ENCODE data around the gene CXorf65. TPM values are rescaled to one million over a fixed set of nuclear protein-coding genes. Genes with fewer than 3 reads are reported as not detected.

Gene CXorf65
- total RNA-seq, 1 experiment from 2014 or later, result not detected

DNA sequence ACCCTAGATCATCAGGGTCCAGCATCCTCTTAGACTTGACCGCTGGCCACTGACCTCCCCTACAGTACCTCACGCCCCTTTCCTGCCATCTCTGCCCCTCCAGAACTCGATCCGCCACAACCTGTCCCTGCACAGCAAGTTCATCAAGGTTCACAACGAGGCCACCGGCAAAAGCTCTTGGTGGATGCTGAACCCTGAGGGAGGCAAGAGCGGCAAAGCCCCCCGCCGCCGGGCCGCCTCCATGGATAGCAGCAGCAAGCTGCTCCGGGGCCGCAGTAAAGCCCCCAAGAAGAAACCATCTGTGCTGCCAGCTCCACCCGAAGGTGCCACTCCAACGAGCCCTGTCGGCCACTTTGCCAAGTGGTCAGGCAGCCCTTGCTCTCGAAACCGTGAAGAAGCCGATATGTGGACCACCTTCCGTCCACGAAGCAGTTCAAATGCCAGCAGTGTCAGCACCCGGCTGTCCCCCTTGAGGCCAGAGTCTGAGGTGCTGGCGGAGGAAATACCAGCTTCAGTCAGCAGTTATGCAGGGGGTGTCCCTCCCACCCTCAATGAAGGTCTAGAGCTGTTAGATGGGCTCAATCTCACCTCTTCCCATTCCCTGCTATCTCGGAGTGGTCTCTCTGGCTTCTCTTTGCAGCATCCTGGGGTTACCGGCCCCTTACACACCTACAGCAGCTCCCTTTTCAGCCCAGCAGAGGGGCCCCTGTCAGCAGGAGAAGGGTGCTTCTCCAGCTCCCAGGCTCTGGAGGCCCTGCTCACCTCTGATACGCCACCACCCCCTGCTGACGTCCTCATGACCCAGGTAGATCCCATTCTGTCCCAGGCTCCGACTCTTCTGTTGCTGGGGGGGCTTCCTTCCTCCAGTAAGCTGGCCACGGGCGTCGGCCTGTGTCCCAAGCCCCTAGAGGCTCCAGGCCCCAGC, 5.7 kb downstream of the CXorf65 start:
- Histone ChIP-seq H3K27me3 (ENCODE audit: low read length) (no peaks in the 10 kb centered on the region), H3K4me1 (ENCODE audit: low read length) (peaks cover 16% of the 10 kb centered on the region), H3K4me2 (ENCODE audit: low read depth, low read length, poor library complexity, severe bottlenecking) (no peak overlapping the region), H3K9me2 (replicated peaks; ENCODE audit: insufficient read depth, low read length) (no peaks in the 10 kb centered on the region), H3K36me3 (ENCODE audit: insufficient read depth, low read length) (no peaks in the 10 kb centered on the region), H4K20me1 (ENCODE audit: insufficient read depth, low read depth, low read length) (no peaks in the 10 kb centered on the region), H3K9ac (ENCODE audit: low read length) (no peak overlapping the region), H2AFZ (ENCODE audit: low read length) (no peak overlapping the region), H3K79me2 (ENCODE audit: low read length) (no peaks in the 10 kb centered on the region), H3K4me3 (ENCODE audit: low read length) (no peak overlapping the region), H3K27ac (ENCODE audit: low read length) (no peak overlapping the region), H3K9me3 (ENCODE audit: low read length) (no peaks in the 10 kb centered on the region)
- no peak for DNase-seq

DNA sequence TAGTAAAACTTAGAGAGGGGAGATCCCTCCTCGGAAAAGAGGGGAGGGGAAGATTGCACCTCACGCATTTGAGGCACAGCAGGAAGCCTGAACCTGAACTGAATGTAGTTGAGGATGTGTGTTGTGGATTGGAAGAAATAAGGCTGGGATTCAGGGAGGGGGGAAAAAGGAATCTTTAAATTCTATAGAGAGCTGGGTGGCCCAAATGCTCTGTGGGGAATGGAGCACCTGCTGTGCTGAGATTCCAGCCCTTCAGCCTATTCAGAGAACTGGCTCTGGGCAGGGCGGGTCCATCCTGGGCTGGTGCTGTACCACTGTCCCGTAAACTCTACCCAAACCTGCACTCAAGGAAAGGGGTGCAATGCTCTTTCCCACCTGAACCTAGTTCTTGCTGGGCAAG, 6.8 kb downstream of the CXorf65 start:
- DNase-seq, result no peak
- H3K27ac ChIP-seq (ENCODE audit: low read length), result no peak overlapping the region
- H3K36me3 ChIP-seq (ENCODE audit: insufficient read depth, low read length), result no peaks in the 10 kb centered on the region
- H3K79me2 ChIP-seq (ENCODE audit: low read length), result no peaks in the 10 kb centered on the region
- no peaks in the 10 kb centered on the region for H3K9me3 ChIP-seq (ENCODE audit: low read length)
- H3K9ac ChIP-seq (ENCODE audit: low read length), result no peak overlapping the region
- no peak overlapping the region for H3K4me2 ChIP-seq (ENCODE audit: low read depth, low read length, poor library complexity, severe bottlenecking)
- no peaks in the 10 kb centered on the region for H4K20me1 ChIP-seq (ENCODE audit: insufficient read depth, low read depth, low read length)
- H3K27me3 ChIP-seq (ENCODE audit: low read length), result no peaks in the 10 kb centered on the region
- H3K4me3 ChIP-seq (ENCODE audit: low read length), result no peak overlapping the region
- H3K4me1 ChIP-seq (ENCODE audit: low read length), result peaks cover 23% of the 10 kb centered on the region
- H2AFZ ChIP-seq (ENCODE audit: low read length), result no peak overlapping the region
- H3K9me2 ChIP-seq (replicated peaks; ENCODE audit: insufficient read depth, low read length), result no peaks in the 10 kb centered on the region

DNA sequence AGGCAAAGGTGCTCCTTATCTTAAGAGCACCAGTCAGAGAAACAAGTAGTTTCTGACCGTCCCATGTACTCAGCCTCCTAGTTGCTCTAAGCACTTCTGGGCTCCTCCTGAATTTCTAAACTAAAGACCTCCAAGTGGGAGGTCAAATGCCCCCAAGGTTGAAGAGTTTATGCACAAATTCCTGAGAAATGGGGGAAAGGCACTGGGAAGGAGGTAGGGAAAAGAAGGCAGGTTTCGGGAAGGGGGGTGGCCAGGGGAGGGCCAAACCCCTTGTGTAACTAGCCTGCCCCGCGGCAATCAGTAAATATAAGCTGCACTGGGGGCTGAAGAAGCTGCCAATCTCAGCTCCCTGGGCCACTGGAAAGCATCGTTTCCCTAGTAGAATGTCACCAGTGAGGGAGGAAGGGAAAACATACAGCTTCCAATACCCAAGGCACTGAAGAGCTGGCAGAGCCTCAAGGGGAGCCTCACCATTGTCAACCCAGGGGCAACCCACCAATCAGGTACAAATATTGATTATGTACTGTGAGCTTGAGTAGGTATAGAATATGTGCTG, 7.5 kb downstream of the CXorf65 start:
- Histone ChIP-seq H3K4me2 (ENCODE audit: low read depth, low read length, poor library complexity, severe bottlenecking) (no peak overlapping the region), H3K4me3 (ENCODE audit: low read length) (no peak overlapping the region), H3K79me2 (ENCODE audit: low read length) (no peaks in the 10 kb centered on the region), H3K9me2 (replicated peaks; ENCODE audit: insufficient read depth, low read length) (no peaks in the 10 kb centered on the region), H3K9ac (ENCODE audit: low read length) (no peak overlapping the region), H3K27ac (ENCODE audit: low read length) (no peak overlapping the region), H3K27me3 (ENCODE audit: low read length) (no peaks in the 10 kb centered on the region), H2AFZ (ENCODE audit: low read length) (no peak overlapping the region), H4K20me1 (ENCODE audit: insufficient read depth, low read depth, low read length) (no peaks in the 10 kb centered on the region), H3K9me3 (ENCODE audit: low read length) (no peaks in the 10 kb centered on the region), H3K4me1 (ENCODE audit: low read length) (peaks cover 24% of the 10 kb centered on the region), H3K36me3 (ENCODE audit: insufficient read depth, low read length) (no peaks in the 10 kb centered on the region)
- DNase-seq, result no peak

DNA sequence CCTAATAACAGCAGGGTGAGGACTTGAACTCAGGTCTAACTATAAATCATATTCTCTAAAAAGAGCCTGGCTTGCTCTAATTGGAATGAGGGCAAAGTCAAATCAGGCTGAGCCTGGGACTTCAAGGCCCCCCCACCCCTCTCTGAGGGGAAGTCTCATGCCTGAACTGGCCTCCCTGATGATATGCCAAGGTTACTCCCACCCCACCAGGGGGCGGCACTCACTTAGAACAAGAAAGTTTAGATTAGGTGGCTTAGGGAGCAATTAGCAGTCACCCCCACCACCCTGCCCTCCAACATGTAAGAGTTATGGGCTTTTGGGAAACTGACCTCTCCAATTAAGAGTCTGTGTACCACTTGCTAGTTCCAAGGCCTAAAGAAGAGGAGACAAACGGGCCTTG, 8.2 kb downstream of the CXorf65 start:
- DNase-seq, result peak; percentile 77
- Histone ChIP-seq H3K4me2 (ENCODE audit: low read depth, low read length, poor library complexity, severe bottlenecking) (no peak overlapping the region), H3K36me3 (ENCODE audit: insufficient read depth, low read length) (no peaks in the 10 kb centered on the region), H3K9ac (ENCODE audit: low read length) (no peak overlapping the region), H3K4me3 (ENCODE audit: low read length) (no peak overlapping the region), H3K9me2 (replicated peaks; ENCODE audit: insufficient read depth, low read length) (no peaks in the 10 kb centered on the region), H2AFZ (ENCODE audit: low read length) (no peak overlapping the region), H3K9me3 (ENCODE audit: low read length) (no peaks in the 10 kb centered on the region), H3K4me1 (ENCODE audit: low read length) (peaks cover 20% of the 10 kb centered on the region), H3K27ac (ENCODE audit: low read length) (no peak overlapping the region), H4K20me1 (ENCODE audit: insufficient read depth, low read depth, low read length) (no peaks in the 10 kb centered on the region), H3K27me3 (ENCODE audit: low read length) (no peaks in the 10 kb centered on the region), H3K79me2 (ENCODE audit: low read length) (no peaks in the 10 kb centered on the region)

GRCh38 chrX:71096760-71097032, 9.8 kb downstream of the CXorf65 start:
- Histone ChIP-seq H3K9ac (ENCODE audit: low read length) (peak overlapping the region; percentile 64), H2AFZ (ENCODE audit: low read length) (no peak overlapping the region), H3K79me2 (ENCODE audit: low read length) (no peaks in the 10 kb centered on the region)

DNA sequence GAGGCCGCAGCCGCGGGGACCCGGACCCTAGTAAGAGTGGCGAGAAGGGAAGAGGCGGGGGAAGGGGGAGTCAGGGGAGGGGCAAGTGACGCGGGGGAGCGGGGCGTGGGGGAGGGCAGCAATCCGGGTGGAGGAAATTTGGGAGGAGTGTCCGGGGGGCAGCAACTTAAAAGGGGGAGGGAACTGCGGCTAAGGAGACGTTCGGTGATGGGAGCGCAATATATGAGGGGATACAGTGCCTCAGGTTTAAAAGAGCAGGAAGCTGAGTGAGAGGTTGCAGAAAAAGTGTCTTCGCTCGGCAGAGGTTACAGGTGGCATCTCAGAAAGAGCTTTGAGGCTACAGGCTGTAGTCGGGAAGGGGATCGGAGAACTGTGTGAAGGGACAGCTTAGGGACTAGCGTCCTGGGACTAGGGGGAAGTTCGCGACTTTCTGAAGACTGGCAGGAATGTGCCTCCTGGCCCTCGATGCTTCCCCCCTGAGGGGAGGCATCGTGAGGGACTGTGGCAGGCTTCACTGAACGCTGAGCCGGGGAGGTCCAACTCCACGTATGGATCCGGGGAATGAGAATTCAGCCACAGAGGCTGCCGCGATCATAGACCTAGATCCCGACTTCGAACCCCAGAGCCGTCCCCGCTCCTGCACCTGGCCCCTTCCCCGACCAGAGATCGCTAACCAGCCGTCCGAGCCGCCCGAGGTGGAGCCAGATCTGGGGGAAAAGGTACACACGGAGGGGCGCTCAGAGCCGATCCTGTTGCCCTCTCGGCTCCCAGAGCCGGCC, 10.4 kb downstream of the CXorf65 start:
- Histone ChIP-seq H3K4me1 (ENCODE audit: low read length) (peaks cover 15% of the 10 kb centered on the region), H3K79me2 (ENCODE audit: low read length) (no peaks in the 10 kb centered on the region), H3K9me2 (replicated peaks; ENCODE audit: insufficient read depth, low read length) (no peaks in the 10 kb centered on the region), H3K9me3 (ENCODE audit: low read length) (no peaks in the 10 kb centered on the region), H3K27me3 (ENCODE audit: low read length) (no peaks in the 10 kb centered on the region), H3K27ac (ENCODE audit: low read length) (no peak overlapping the region), H4K20me1 (ENCODE audit: insufficient read depth, low read depth, low read length) (no peaks in the 10 kb centered on the region), H3K36me3 (ENCODE audit: insufficient read depth, low read length) (no peaks in the 10 kb centered on the region), H3K9ac (ENCODE audit: low read length) (peak overlapping the region; percentile 64), H3K4me2 (ENCODE audit: low read depth, low read length, poor library complexity, severe bottlenecking) (peak overlapping the region; percentile 70), H2AFZ (ENCODE audit: low read length) (peak overlapping the region; percentile 81), H3K4me3 (ENCODE audit: low read length) (peak overlapping the region; percentile 69)
- DNase-seq, result no peak

More at GRCh38 chrX:71096760-71097032, 9.8 kb downstream of the CXorf65 start:
- no peak for DNase-seq
- no peaks in the 10 kb centered on the region for H3K36me3 ChIP-seq (ENCODE audit: insufficient read depth, low read length)
- peak overlapping the region; percentile 70 for H3K4me2 ChIP-seq (ENCODE audit: low read depth, low read length, poor library complexity, severe bottlenecking)
- H3K27me3 ChIP-seq (ENCODE audit: low read length), result no peaks in the 10 kb centered on the region
- peak overlapping the region; percentile 69 for H3K4me3 ChIP-seq (ENCODE audit: low read length)
- H3K27ac ChIP-seq (ENCODE audit: low read length), result no peak overlapping the region
- H4K20me1 ChIP-seq (ENCODE audit: insufficient read depth, low read depth, low read length), result no peaks in the 10 kb centered on the region
- no peaks in the 10 kb centered on the region for H3K9me2 ChIP-seq (replicated peaks; ENCODE audit: insufficient read depth, low read length)
- H3K9me3 ChIP-seq (ENCODE audit: low read length), result no peaks in the 10 kb centered on the region
- peaks cover 15% of the 10 kb centered on the region for H3K4me1 ChIP-seq (ENCODE audit: low read length)

- Histone ChIP-seq H3K9me3 (ENCODE audit: low read length) (no peaks in the 10 kb centered on the region), H3K4me1 (ENCODE audit: low read length) (peaks cover 15% of the 10 kb centered on the region), H3K4me2 (ENCODE audit: low read depth, low read length, poor library complexity, severe bottlenecking) (peak within 1 kb of the TSS; percentile 70), H2AFZ (ENCODE audit: low read length) (peak within 1 kb of the TSS; percentile 81), H3K4me3 (ENCODE audit: low read length) (peak within 1 kb of the TSS; percentile 69), H3K79me2 (ENCODE audit: low read length) (no peaks in the 10 kb centered on the region), H3K36me3 (ENCODE audit: insufficient read depth, low read length) (no peaks in the 10 kb centered on the region), H3K9me2 (replicated peaks; ENCODE audit: insufficient read depth, low read length) (no peaks in the 10 kb centered on the region), H3K27ac (ENCODE audit: low read length) (no peak within 1 kb of the TSS), H3K9ac (ENCODE audit: low read length) (peak within 1 kb of the TSS; percentile 64), H4K20me1 (ENCODE audit: insufficient read depth, low read depth, low read length) (no peaks in the 10 kb centered on the region), H3K27me3 (ENCODE audit: low read length) (no peaks in the 10 kb centered on the region)
- DNase-seq, result peak; percentile 93
Measured at GRCh38 chrX:71095555-71095980, 11.0 kb downstream of the CXorf65 start, which contains the start of gene FOXO4. TSS of gene FOXO4 (plus strand) at chrX:71095851. CDS start at chrX:71096529, 678 bp downstream.

DNA sequence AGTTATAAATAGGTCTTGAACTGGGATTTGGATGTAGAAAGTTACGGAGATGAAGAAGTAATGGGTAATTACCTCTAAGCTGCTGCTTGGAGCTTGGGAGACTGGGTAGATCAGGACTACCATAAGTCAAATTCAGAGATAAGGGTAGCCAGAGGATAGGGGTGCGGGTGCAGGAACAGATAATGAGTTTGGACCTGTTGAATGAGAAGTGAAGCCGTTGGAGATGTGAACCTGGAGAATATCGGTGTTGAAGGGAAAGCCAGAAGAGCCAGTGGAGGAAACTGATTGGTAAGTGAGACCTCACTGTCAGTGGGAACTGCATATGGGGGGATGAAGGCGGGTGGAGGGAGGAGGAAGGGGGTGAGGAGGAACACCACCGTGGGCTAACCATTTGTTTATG, 11.5 kb downstream of the CXorf65 start:
- no peaks in the 10 kb centered on the region for H3K9me2 ChIP-seq (replicated peaks; ENCODE audit: insufficient read depth, low read length)
- H2AFZ ChIP-seq (ENCODE audit: low read length), result peak overlapping the region; percentile 33; the same call in 1 of the 2 replicates
- H4K20me1 ChIP-seq (ENCODE audit: insufficient read depth, low read depth, low read length), result no peaks in the 10 kb centered on the region
- peak overlapping the region; percentile 70 for H3K4me2 ChIP-seq (ENCODE audit: low read depth, low read length, poor library complexity, severe bottlenecking)
- no peaks in the 10 kb centered on the region for H3K79me2 ChIP-seq (ENCODE audit: low read length)
- H3K36me3 ChIP-seq (ENCODE audit: insufficient read depth, low read length), result no peaks in the 10 kb centered on the region
- H3K4me1 ChIP-seq (ENCODE audit: low read length), result peaks cover 15% of the 10 kb centered on the region
- H3K27me3 ChIP-seq (ENCODE audit: low read length), result no peaks in the 10 kb centered on the region
- no peaks in the 10 kb centered on the region for H3K9me3 ChIP-seq (ENCODE audit: low read length)
- H3K4me3 ChIP-seq (ENCODE audit: low read length), result peak overlapping the region; percentile 69
- H3K27ac ChIP-seq (ENCODE audit: low read length), result no peak overlapping the region
- DNase-seq, result no peak
- H3K9ac ChIP-seq (ENCODE audit: low read length), result peak overlapping the region; percentile 54

Measured in Karpas-422 (cell line).